IPS-20b (cell line): ENCODE measurements around the gene C10orf90.
"Not testable (repeated sequence)": the region's sequence is repeated elsewhere in the genome, so short reads cannot be mapped to it uniquely, and the experiment has no call there.

Experiments used
- H3K27ac ChIP-seq: one replicate; pipeline ENCODE4 v1.5.1; 2013; ENCODE audit warnings: low read length
- H3K27me3 ChIP-seq: 2 replicates; pipeline ENCODE4 v1.6.1; 2013; ENCODE audit warnings: mild to moderate bottlenecking, low read length, inconsistent platforms; ENCODE audit not compliant: insufficient read depth
- H3K36me3 ChIP-seq: 2 replicates; pipeline ENCODE4 v1.6.1; 2013; ENCODE audit warnings: low read depth, mild to moderate bottlenecking, inconsistent platforms, low read length, moderate library complexity; ENCODE audit not compliant: insufficient read depth
- H3K4me1 ChIP-seq: 2 replicates; pipeline ENCODE4 v1.6.1; 2013; ENCODE audit warnings: mild to moderate bottlenecking, control low read depth, inconsistent platforms, low read length, moderate library complexity; ENCODE audit not compliant: insufficient read depth
- H3K4me3 ChIP-seq: 2 replicates; pipeline ENCODE4 v1.5.1; 2013; ENCODE audit warnings: mild to moderate bottlenecking, low read length, inconsistent platforms
- H3K9ac ChIP-seq: 2 replicates; pipeline ENCODE4 v1.6.1; 2013; ENCODE audit warnings: low read depth, mild to moderate bottlenecking, inconsistent platforms, low read length, moderate library complexity
- H3K9me3 ChIP-seq: 2 replicates; pipeline ENCODE4 v1.6.1; 2013; ENCODE audit warnings: mild to moderate bottlenecking, low read depth, low read length, inconsistent platforms; ENCODE audit not compliant: insufficient read depth

C10orf90 gene

GRCh38 chr10:126387931-126388911 is 282.3 kb downstream of the C10orf90 start, which contains the start of gene ADAM12:
Gene ADAM12 (minus strand): TSS chr10:126388477. CDS start chr10:126388145, 332 bp downstream.
- Histone ChIP-seq H3K27ac (no peak within 1 kb of the TSS), H3K27me3 (peaks cover 56% of the 10 kb centered on the region), H3K9ac (no peak within 1 kb of the TSS; the same call in 1 of the 2 replicates), H3K4me1 (no peaks in the 10 kb centered on the region; the same call in 1 of the 2 replicates), H3K4me3 (peak within 1 kb of the TSS; percentile 81), H3K36me3 (no peaks in the 10 kb centered on the region), H3K9me3 (no peaks in the 10 kb centered on the region)

- H3K27ac ChIP-seq: no peak overlapping the region
- no peaks in the 10 kb centered on the region for H3K36me3 ChIP-seq
- no peaks in the 10 kb centered on the region; the same call in 1 of the 2 replicates for H3K4me1 ChIP-seq
- peak overlapping the region; percentile 81 for H3K4me3 ChIP-seq
- peaks cover 56% of the 10 kb centered on the region for H3K27me3 ChIP-seq
- no peak overlapping the region for H3K9ac ChIP-seq
- no peaks in the 10 kb centered on the region for H3K9me3 ChIP-seq
Observed at GRCh38 chr10:126387041-126387921, 283.2 kb downstream of the C10orf90 start.

GRCh38 chr10:126384269-126384873 is 286.1 kb downstream of the C10orf90 start:
- no peaks in the 10 kb centered on the region for H3K36me3 ChIP-seq
- H3K27me3 ChIP-seq: peaks cover 38% of the 10 kb centered on the region
- no peaks in the 10 kb centered on the region; the same call in 1 of the 2 replicates for H3K4me1 ChIP-seq
- no peak overlapping the region for H3K9ac ChIP-seq
- H3K9me3 ChIP-seq: no peaks in the 10 kb centered on the region
- H3K4me3 ChIP-seq: no peak overlapping the region
- H3K27ac ChIP-seq: no peak overlapping the region

GRCh38 chr10:126380352-126381076 is 290.0 kb downstream of the C10orf90 start:
- H3K27ac ChIP-seq: no peak overlapping the region
- no peaks in the 10 kb centered on the region; the same call in 1 of the 2 replicates for H3K4me1 ChIP-seq

GRCh38 chr10:126379166-126379565 is 291.3 kb downstream of the C10orf90 start:
- not testable (repeated sequence) for H3K36me3 ChIP-seq, H3K27me3 ChIP-seq, H3K9ac ChIP-seq, H3K9me3 ChIP-seq, H3K27ac ChIP-seq, H3K4me1 ChIP-seq, H3K4me3 ChIP-seq

More at GRCh38 chr10:126380352-126381076, 290.0 kb downstream of the C10orf90 start:
- Histone ChIP-seq H3K4me3 (no peak overlapping the region), H3K36me3 (no peaks in the 10 kb centered on the region), H3K9me3 (peaks cover 8% of the 10 kb centered on the region; the same call in 1 of the 2 replicates), H3K9ac (no peak overlapping the region), H3K27me3 (no peaks in the 10 kb centered on the region; the same call in 1 of the 2 replicates)

GRCh38 chr10:126376956-126377355 is 293.5 kb downstream of the C10orf90 start:
- H3K9ac ChIP-seq: no peak overlapping the region
- H3K36me3 ChIP-seq: no peaks in the 10 kb centered on the region
- H3K9me3 ChIP-seq: peaks cover 8% of the 10 kb centered on the region; the same call in 1 of the 2 replicates
- no peaks in the 10 kb centered on the region for H3K27me3 ChIP-seq
- H3K4me1 ChIP-seq: no peaks in the 10 kb centered on the region
- H3K4me3 ChIP-seq: no peak overlapping the region
- H3K27ac ChIP-seq: no peak overlapping the region

- no peaks in the 10 kb centered on the region for H3K4me1 ChIP-seq
- H3K9me3 ChIP-seq: peaks cover 8% of the 10 kb centered on the region; the same call in 1 of the 2 replicates
- H3K27me3 ChIP-seq: no peaks in the 10 kb centered on the region
- no peak overlapping the region for H3K4me3 ChIP-seq
- no peak overlapping the region for H3K27ac ChIP-seq
- H3K36me3 ChIP-seq: no peaks in the 10 kb centered on the region
- H3K9ac ChIP-seq: no peak overlapping the region
Observed at GRCh38 chr10:126375926-126376554, 294.5 kb downstream of the C10orf90 start.

GRCh38 chr10:126375299-126375698 is 295.2 kb downstream of the C10orf90 start:
- Histone ChIP-seq H3K9me3 (peaks cover 8% of the 10 kb centered on the region; the same call in 1 of the 2 replicates), H3K4me3 (no peak overlapping the region), H3K27ac (no peak overlapping the region), H3K4me1 (no peaks in the 10 kb centered on the region), H3K27me3 (no peaks in the 10 kb centered on the region), H3K9ac (no peak overlapping the region), H3K36me3 (no peaks in the 10 kb centered on the region)
